ENCODE results near the gene CDK18.

GRCh38 chr1:205567716-205568115 is 63.2 kb downstream of the CDK18 start:
- TF ChIP-seq, protein P1, sequence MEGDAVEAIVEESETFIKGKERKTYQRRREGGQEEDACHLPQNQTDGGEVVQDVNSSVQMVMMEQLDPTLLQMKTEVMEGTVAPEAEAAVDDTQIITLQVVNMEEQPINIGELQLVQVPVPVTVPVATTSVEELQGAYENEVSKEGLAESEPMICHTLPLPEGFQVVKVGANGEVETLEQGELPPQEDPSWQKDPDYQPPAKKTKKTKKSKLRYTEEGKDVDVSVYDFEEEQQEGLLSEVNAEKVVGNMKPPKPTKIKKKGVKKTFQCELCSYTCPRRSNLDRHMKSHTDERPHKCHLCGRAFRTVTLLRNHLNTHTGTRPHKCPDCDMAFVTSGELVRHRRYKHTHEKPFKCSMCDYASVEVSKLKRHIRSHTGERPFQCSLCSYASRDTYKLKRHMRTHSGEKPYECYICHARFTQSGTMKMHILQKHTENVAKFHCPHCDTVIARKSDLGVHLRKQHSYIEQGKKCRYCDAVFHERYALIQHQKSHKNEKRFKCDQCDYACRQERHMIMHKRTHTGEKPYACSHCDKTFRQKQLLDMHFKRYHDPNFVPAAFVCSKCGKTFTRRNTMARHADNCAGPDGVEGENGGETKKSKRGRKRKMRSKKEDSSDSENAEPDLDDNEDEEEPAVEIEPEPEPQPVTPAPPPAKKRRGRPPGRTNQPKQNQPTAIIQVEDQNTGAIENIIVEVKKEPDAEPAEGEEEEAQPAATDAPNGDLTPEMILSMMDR (tag by site-specific recombination; IDR thresholded peaks at IDR 0.05), result no peak
- no peak for TF ChIP-seq ZNF629 (tag by site-specific recombination; IDR thresholded peaks at IDR 0.05)
- no peak for TF ChIP-seq ZNF175 (tag by site-specific recombination; IDR thresholded peaks at IDR 0.05)
- no peak for TF ChIP-seq ATF2 (tag by site-specific recombination; IDR thresholded peaks at IDR 0.05; ENCODE audit: low read depth)
- no peak for TF ChIP-seq GLI4 (tag by site-specific recombination; IDR thresholded peaks at IDR 0.05)
- TF ChIP-seq YY1 (tag by site-specific recombination; IDR thresholded peaks at IDR 0.05), result no peak
- TF ChIP-seq ZNF274 (IDR thresholded peaks at IDR 0.05; ENCODE audit: low read length), result no peak
- TF ChIP-seq ZNF274 (tag by site-specific recombination; IDR thresholded peaks at IDR 0.05; ENCODE audit: borderline replicate concordance), result no peak
- TF ChIP-seq TCF7L2 (IDR thresholded peaks at IDR 0.05; ENCODE audit: borderline replicate concordance, low read depth, low read length), result no peak
- TF ChIP-seq PBX3 (CRISPR knock-in tag; IDR thresholded peaks at IDR 0.05), result no peak
- TF ChIP-seq ZBTB21 (tag by site-specific recombination; IDR thresholded peaks at IDR 0.05), result no peak
- TF ChIP-seq KLF1 (tag by site-specific recombination; IDR thresholded peaks at IDR 0.05), result no peak

Data from HEK293 (cell line).